ENCODE measurements around the gene USP11. TPM values are rescaled to one million over a fixed set of nuclear protein-coding genes. Genes with fewer than 3 reads are reported as not detected.

USP11 gene
- total and polyA plus RNA-seq, 2 donors (not counting 1 experiment from before 2014, with no cell fraction given) = 63.4 to 136 TPM

GRCh38 chrX:47233333-47234113 lies 714 bp downstream of the USP11 start:
- Mint-ChIP-seq H3K9me3 (ENCODE audit: insufficient read depth) (no peaks in the 10 kb centered on the region), H3K4me1 (peaks cover 21% of the 10 kb centered on the region), H3K27ac (peak overlapping the region; percentile 99), H3K27me3 (no peaks in the 10 kb centered on the region), H3K4me3 (peak overlapping the region; percentile 94)
- intact Hi-C loops (cut with micrococcal nuclease) = loop anchor here (1.0 to 5.0 kb wide), 8 partner anchors 15 to 424 kb away; partner anchors contain the start of genes ARAF, CDK16, RBM10 and UBA1
- TF ChIP-seq, protein P1, sequence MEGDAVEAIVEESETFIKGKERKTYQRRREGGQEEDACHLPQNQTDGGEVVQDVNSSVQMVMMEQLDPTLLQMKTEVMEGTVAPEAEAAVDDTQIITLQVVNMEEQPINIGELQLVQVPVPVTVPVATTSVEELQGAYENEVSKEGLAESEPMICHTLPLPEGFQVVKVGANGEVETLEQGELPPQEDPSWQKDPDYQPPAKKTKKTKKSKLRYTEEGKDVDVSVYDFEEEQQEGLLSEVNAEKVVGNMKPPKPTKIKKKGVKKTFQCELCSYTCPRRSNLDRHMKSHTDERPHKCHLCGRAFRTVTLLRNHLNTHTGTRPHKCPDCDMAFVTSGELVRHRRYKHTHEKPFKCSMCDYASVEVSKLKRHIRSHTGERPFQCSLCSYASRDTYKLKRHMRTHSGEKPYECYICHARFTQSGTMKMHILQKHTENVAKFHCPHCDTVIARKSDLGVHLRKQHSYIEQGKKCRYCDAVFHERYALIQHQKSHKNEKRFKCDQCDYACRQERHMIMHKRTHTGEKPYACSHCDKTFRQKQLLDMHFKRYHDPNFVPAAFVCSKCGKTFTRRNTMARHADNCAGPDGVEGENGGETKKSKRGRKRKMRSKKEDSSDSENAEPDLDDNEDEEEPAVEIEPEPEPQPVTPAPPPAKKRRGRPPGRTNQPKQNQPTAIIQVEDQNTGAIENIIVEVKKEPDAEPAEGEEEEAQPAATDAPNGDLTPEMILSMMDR (IDR thresholded peaks at IDR 0.05) = no peak
- TF ChIP-seq EZH2 (IDR thresholded peaks at IDR 0.05; ENCODE audit: borderline replicate concordance, insufficient read depth, low read depth, low read length, poor library complexity, severe bottlenecking) = no peak
- Histone ChIP-seq H3K4me3 (ENCODE audit: control extremely low read depth in 1 of 5, extremely low read depth in 1 of 5, insufficient read depth in 1 of 5, low read depth in 2 of 5, low read length in 4 of 5) (peak overlapping the region; percentile 67 to 82 (median 75)), H4K20me1 (ENCODE audit: control insufficient read depth, insufficient read depth, low read length, poor library complexity, severe bottlenecking) (no peaks in the 10 kb centered on the region), H3K4me1 (ENCODE audit: control insufficient read depth in 2 of 2, insufficient read depth in 2 of 2, low read length in 2 of 2) (peaks cover 0 to 8% of the 10 kb centered on the region in 2 donors), H3K9ac (ENCODE audit: low read length) (peak overlapping the region; percentile 93), H3K36me3 (replicated peaks in 1 of 2; ENCODE audit: control extremely low read depth in 1 of 2, control insufficient read depth in 1 of 2, extremely low read depth in 1 of 2, insufficient read depth in 2 of 2, low read length in 1 of 2) (no peaks in the 10 kb centered on the region), H3K4me2 (replicated peaks; ENCODE audit: low read depth, low read length, poor library complexity, severe bottlenecking) (peak overlapping the region; percentile 76), H2AFZ (ENCODE audit: insufficient read depth, low read depth, low read length, poor library complexity, severe bottlenecking) (peak overlapping the region; percentile 63), H3K27ac (ENCODE audit: low read length in 2 of 2) (peak overlapping the region; percentile 96 to 99), H3K9me3 (ENCODE audit: control extremely low read depth in 1 of 3, control insufficient read depth in 2 of 3, insufficient read depth in 1 of 3, low read length in 2 of 3) (no peaks in the 10 kb centered on the region), H3K27me3 (replicated peaks in 1 of 4; ENCODE audit: control extremely low read depth in 1 of 4, control insufficient read depth in 3 of 4, insufficient read depth in 4 of 4, low read length in 3 of 4) (no peaks in the 10 kb centered on the region), H3K79me2 (ENCODE audit: control insufficient read depth, insufficient read depth, low read length) (peaks cover 22% of the 10 kb centered on the region)
- ATAC-seq (ENCODE audit: low read depth) (peak; percentile 88), DNase-seq (peak; percentile 96)
- CTCF ChIA-PET = interaction anchor here (0.6 to 1.4 kb wide), 3 partner anchors 16 to 290 kb away, joined by 3 to 6 read pairs (median 4); no protein-coding TSS in a partner anchor
- POLR2A ChIA-PET = interaction anchor here (0.6 to 1.8 kb wide), 10 partner anchors 16 to 1568 kb away, joined by 3 to 16 read pairs (median 5); partner anchors contain the start of genes CDK16, HDAC6, NDUFB11 and RBM10
- WGBS (ENCODE audit: insufficient coverage) = 0% methylated on average over 29 of the region's 51 CpGs

DNA sequence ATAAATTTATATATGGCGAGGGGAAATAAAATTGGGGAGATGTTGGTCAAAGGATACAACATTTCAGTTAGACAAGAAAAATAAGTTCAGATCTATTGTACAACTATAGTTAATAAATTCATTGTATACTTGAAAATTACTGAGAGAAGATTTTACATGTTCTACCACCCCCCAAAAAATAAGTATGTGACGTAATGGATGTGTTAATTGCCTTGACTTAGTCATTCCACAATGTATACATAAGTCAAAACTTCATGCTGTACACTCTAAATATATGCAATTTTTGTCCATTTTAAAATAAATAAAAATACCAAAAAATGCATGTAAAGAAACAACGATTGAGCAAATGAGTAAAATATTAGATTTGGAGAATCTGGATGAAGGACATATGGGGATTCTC lies 1.8 kb downstream of the USP11 start:
- Mint-ChIP-seq H3K4me3 (peak overlapping the region; percentile 50), H3K4me1 (peaks cover 21% of the 10 kb centered on the region), H3K27ac (no peak overlapping the region), H3K9me3 (ENCODE audit: insufficient read depth) (no peaks in the 10 kb centered on the region), H3K27me3 (no peaks in the 10 kb centered on the region)
- Histone ChIP-seq H3K27me3 (replicated peaks in 1 of 4; ENCODE audit: control extremely low read depth in 1 of 4, control insufficient read depth in 3 of 4, insufficient read depth in 4 of 4, low read length in 3 of 4) (no peaks in the 10 kb centered on the region), H3K36me3 (replicated peaks in 1 of 2; ENCODE audit: control extremely low read depth in 1 of 2, control insufficient read depth in 1 of 2, extremely low read depth in 1 of 2, insufficient read depth in 2 of 2, low read length in 1 of 2) (peaks cover 0 to 5% of the 10 kb centered on the region in 2 experiments), H3K9me3 (ENCODE audit: control extremely low read depth in 1 of 3, control insufficient read depth in 2 of 3, insufficient read depth in 1 of 3, low read length in 2 of 3) (no peaks in the 10 kb centered on the region), H3K4me3 (ENCODE audit: control extremely low read depth in 1 of 5, extremely low read depth in 1 of 5, insufficient read depth in 1 of 5, low read depth in 2 of 5, low read length in 4 of 5) (peak overlapping the region in 1 of 5 experiments; percentile 82), H4K20me1 (ENCODE audit: control insufficient read depth, insufficient read depth, low read length, poor library complexity, severe bottlenecking) (no peaks in the 10 kb centered on the region), H3K27ac (ENCODE audit: low read length in 2 of 2) (peak overlapping the region; percentile 96 to 99), H3K4me1 (ENCODE audit: control insufficient read depth in 2 of 2, insufficient read depth in 2 of 2, low read length in 2 of 2) (peaks cover 0 to 8% of the 10 kb centered on the region in 2 donors), H3K79me2 (ENCODE audit: control insufficient read depth, insufficient read depth, low read length) (peaks cover 22% of the 10 kb centered on the region), H3K9ac (ENCODE audit: low read length) (peak overlapping the region; percentile 93), H2AFZ (ENCODE audit: insufficient read depth, low read depth, low read length, poor library complexity, severe bottlenecking) (no peak overlapping the region), H3K4me2 (replicated peaks; ENCODE audit: low read depth, low read length, poor library complexity, severe bottlenecking) (peak overlapping the region; percentile 71)
- TF ChIP-seq, protein P1 (IDR thresholded peaks at IDR 0.05) = no peak
- no peak for TF ChIP-seq EZH2 (IDR thresholded peaks at IDR 0.05; ENCODE audit: borderline replicate concordance, insufficient read depth, low read depth, low read length, poor library complexity, severe bottlenecking)
- CTCF ChIA-PET = no interaction called here
- ATAC-seq (ENCODE audit: low read depth) = no peak
- POLR2A ChIA-PET = interaction anchor here (0.8 kb wide), 1 partner anchor 349 kb away, joined by 3 read pairs; no protein-coding TSS in a partner anchor
- DNase-seq = no peak
- WGBS (ENCODE audit: insufficient coverage) = no CpG with 5 or more reads among the region's 3 CpGs
- intact Hi-C loops (cut with micrococcal nuclease) = loop anchor here (5.0 kb wide), 3 partner anchors 87 to 423 kb away; partner anchors contain the start of genes RBM10, UXT and ZNF41

Data from B cell (primary cell).